HG03196 (cell line): ENCODE results near the gene DMPK.
"Not testable (repeated sequence)": the region's sequence is repeated elsewhere in the genome, so short reads cannot be mapped to it uniquely, and the experiment has no call there.

Source experiments
- ATAC-seq: cut with Tn5 transposase; IDR thresholded peaks from one replicate; pipeline ENCODE4 v1.9.1; 2021; ENCODE audit not compliant: unreplicated experiment

The DMPK gene

DNA sequence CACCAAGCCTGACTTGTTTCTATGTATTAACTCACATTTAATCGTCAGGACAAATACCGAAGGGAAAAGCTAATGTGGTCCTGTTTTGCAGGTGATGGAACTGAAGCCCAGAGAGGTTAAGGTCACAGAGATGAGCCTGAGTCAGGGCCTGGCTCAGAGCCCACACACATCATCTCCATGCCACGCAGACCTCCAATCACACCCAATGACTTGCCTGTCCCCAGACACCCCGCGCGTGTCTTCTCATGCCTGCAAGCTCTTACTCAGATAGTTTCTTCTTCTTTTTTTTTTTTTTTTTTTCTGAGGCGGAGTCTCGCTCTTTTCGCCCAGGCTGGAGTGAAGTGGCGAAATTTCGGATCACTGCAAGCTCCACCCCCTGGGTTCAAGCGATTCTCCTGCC is 29.7 kb downstream of the DMPK start:
- ATAC-seq: no peak

DNA sequence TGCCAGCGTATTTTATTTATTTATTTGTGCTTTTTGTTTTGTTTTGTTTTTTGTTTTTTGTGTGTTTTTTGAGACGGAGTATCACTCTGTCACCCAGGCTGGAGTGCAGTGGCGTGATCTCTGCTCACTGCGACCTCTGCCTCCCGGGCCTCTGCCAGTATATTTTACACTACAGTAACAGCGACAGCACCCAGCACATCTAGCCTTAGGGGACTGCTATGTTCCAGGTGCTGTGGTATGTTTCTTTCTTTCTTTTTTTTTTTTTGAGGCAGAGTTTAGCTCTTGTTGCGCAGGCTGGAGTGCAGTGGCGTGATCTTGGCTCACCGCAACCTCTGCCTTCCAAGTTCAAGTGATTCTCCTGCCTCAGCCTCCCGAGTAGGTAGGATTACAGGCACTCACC is 30.8 kb downstream of the DMPK start:
- not testable (repeated sequence) for ATAC-seq

DNA sequence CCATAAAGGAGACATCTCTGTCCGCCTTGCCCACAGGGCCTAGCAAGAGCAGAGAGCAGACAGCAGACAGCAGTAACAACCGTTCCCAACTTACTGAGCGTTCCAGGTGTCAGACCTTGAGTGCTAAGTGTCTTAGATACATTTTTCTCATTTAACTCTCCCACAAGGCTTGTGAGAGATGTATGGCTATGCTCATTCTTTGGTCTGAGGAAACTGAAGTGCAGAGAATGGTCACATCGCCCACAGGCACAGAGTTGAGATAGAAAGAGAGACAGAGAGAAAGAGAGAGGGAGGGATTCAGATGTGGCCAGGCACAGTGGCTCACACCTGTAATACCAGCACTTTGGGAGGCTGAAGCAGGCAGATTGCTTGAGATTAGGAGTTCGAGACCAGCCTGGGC is 34.8 kb downstream of the DMPK start:
- no peak for ATAC-seq

DNA sequence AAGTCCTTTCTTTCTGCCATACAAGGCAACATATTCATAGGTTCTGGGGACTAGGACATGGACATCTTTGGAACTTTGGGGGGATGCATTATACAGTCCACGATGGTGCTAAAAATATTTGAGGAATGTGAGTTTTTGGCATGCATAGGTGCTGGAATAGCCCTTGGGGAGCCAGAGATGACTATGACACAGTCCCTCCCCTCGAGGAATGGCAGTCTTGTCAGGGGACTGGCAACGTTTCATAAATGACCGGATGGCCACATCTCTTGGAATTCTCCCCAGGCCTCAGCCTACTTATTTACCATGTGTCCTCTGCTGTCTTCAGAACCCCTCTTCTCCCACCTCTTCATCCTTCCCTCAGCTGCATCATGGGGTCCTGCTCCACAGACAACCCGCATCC is 35.4 kb downstream of the DMPK start:
- ATAC-seq: no peak

DNA sequence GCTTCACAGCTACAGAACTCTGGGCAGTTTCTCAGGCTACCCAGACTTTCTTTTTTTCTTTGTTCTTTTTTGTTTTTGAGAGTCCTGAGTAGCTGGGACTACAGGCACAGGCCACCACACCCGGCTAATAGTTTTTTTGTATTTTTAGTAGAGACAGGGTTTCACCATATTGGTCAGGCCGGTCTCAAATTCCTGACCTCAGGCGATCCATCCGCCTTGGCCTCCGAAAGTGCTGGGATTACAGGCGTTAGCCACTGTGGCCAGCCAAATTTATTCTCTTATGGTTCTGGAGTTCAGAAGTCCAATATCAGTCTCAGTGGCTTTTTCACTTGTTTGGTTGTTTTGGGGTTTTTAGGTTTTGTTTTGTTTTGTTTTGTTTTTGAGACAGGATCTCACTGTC is 36.7 kb downstream of the DMPK start:
- no peak for ATAC-seq

DNA sequence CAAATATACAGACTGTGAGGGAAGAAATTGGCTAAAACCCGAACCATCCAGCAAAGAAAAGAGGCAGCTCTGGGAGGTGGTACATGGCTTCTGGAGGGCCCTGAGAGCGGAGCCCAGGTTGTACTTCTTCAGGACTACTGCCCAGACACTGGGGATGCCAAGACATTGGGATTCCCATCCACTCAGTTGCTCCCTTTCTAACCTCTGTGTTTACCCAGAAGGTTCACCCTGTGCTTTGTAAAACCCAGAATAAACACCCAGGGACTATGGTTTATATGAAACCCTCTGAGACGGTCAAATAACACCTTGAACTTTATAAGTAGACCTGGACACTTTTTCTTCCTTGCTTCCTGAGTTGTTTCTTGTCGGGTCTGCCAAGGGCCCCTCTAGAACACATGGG is 39.3 kb downstream of the DMPK start:
- ATAC-seq: no peak

DNA sequence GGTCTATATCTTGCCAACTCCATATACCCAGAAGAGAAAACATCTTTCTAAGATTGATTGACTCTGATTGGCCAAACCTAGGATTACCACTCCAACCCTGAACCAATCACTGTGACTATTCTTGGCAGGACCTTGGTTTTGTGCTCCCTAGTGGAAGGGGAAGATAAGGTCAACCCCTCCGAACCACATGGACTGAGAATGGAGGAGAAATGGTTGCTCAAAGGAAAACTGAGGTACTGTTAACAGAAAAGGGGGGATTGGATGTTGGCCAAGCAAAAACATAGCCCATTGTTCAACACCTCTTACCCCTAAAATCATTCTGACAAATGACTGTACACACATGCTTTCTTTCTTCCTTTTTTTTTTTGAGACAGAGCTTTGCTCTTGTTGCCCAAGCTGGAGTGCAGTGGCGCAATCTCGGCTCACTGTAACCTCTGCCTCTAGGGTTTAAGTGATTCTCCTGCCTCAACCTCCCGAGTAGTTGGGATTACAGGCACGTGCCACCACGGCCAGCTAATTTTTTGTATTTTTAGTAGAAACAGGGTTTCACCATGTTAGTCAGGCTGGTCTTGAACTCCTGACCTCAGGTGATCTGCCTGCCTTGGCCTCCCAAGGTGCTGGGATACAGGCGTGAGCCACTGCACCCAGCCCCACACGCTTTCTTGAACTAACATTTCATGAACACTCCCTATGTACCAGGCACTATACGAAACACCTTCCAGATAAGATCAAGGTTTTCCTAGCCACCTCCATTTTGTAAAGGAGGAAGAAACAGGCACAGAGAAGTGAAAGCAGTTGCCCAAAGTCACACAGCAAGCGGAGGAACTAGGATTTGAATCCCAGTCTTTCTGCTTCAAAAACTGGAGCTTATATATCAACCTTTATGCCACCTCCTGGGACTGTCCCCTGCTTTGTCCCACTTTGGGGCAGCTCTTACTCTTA is 42.5 kb downstream of the DMPK start:
- ATAC-seq: no peak

DNA sequence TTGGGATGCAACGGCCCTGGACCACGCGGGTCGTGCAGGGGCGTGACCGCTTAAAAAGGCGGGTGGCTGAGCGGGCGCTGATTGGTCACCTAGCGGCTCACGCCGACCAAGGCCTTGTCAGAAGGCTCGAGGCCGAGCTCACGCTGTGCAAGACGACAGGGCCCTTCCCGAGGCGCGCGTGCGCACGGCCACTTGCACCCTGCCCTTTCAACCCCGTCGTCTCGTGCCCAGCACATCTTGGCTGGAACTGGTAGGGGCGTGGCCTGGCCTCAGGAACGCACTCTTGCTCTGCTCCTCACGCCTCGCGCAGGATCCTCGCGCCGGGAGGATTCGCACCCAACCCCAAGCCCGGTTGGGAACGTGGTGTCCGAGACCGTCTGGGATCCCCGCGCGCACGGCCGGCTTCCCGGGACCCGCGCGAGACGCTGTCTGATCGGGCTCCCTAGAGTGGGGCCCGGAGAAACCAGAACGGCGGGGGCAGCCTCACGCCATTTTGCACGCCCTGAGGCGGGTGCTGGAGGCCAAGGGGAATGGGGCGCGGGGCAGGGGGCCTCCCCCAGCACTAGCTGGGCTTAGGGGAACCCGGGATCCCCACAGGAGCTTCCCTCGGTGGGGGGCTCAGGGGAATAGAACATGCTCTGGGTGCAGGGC is 49.0 kb downstream of the DMPK start, which contains the start of gene MEIOSIN:
Gene MEIOSIN, plus strand, starts transcription at position 280 of the 651 bp plus-strand sequence. CDS start 1,938 bp downstream, outside the sequence.
- ATAC-seq: no peak

DNA sequence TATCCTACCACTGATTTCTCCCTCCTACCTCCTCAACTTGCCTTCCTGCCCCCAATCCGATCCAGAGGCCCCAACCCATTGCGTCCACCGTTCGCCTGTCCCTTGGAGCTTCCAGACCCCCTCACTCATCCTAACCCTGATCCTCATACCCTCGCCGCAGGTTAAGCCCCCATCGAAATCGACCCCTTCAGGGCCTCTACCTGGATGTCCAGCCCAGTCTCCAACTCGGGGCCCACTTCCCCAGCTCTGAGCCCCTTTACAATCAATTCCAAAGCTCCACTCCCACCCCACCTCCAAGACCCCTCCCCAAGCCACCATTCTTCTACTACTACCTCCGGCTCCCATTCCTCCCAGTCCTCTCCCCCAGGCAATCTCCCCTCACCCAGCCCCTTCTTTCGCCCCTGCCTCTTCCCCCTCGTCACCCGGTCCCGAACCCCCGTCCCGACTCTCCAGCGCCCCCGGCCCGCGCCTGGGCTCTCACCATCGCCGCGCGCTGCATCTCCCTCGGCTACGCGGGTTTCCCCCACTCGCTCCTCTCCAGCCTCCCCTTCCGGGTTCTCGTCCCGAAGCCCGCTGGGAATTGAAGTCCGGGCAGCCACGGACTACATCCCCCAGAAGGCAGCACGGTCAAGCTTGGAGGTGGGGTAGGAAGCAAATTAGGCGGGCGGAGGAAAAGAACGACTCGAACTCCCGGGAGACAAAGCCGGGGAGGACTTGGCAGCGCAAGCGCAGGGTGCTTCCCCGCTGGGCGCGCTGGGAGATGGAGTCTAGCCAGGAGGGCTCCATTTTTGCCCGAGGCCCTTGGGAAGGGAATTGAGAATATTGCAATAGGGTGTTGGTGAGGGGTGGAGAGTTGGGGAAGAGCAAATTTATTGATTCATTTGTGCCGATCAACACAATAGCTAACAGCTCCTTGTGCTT is 51.7 kb downstream of the DMPK start, which contains the start of gene FBXO46:
Gene FBXO46, minus strand, starts transcription at position 529 of the 921 bp plus-strand sequence. CDS start 17,401 bp downstream, outside the sequence.
- peak; percentile 85 for ATAC-seq

DNA sequence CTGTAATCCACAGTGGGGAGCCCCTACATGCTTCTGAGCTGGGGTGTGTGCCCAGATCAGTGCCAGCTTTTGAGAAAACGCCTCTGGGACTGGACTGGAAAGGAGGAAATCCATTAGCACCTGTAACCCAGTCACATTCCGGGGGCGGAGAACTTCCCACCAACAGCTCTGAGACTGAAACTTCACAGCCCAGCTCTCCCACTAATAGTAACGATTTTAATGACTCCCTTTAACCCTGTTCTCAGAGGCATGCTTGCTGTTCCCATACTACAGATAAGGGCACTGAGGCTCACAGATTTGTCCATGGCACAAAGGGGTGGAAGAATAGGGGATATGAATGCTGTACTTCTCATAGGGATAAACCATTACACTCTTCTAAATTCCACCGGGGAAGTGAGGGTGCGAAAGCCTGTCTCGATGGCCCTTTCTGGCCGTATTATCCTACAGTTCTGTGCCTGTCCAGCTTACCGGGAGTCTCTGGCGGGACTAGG is 52.4 kb downstream of the DMPK start:
- no peak for ATAC-seq

DNA sequence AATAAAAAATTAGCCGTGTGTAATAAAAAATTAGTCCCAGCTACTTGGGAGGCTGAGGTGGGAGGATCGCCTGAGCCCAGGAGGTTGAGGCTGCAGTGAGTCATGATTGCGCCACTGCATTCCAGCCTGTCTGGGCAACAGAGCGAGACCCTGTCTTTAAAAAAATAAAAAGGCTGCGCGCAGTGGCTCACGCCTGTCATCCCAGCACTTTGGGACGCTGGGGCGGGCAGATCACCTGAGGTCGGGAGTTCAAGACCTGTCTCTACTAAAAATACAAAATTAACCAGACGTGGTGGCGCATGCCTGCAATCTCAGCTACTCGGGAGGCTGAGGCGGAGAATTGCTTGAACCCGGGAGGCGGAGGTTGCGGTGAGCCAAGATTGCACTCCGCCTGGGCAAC is 53.6 kb downstream of the DMPK start:
- ATAC-seq: not testable (repeated sequence)

DNA sequence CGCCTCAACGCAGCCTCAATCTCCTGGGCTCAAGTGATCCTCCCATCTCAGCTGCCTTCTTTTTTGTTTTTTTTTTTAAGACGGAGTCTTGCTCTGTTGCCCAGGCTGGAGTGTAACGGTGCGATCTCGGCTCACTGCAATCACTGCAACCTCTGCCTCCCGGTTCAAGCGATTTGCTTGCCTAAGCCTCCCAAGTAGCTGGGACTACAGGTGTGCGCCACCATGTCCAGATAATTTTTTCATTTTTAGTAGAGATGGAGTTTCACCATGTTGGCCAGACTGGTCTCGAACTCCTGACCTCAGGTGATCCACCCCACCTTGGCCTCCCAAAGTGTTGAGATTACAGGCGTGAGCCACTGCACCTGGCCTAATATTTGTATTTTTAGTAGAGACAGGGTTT is 62.2 kb downstream of the DMPK start:
- not testable (repeated sequence) for ATAC-seq
